A204.1 (cell line): Measurements from ENCODE around the gene PFN2.

Source experiments
- FAIRE-seq: peaks from 2 replicates; lab custom pipeline; 2012; peaks lifted over from hg19 to GRCh38; lab: Jason Lieb, UNC

PFN2 gene

GRCh38 chr3:149917124-149917667 is 53.5 kb downstream of the PFN2 start:
- FAIRE-seq = no peak
